HEK293 (cell line): ENCODE data around the gene RALGAPA2.

Experiments
- CTCF ChIA-PET: fragments of 350-600 bp; formaldehyde crosslinking; extraction: SDS; loops from one replicate; lab custom pipeline; 2021; ENCODE audit warnings: antibody characterized with exemption; lab: Yijun Ruan, JAX
- POLR2A ChIA-PET: fragments of 300-600 bp; formaldehyde crosslinking; extraction: SDS; loops from one replicate; lab custom pipeline; 2020; ENCODE audit warnings: antibody characterized with exemption, inconsistent platforms; lab: Yijun Ruan, JAX
- H3K27ac ChIP-seq: fragments of 200-500 bp; sonication (Bioruptor generic); 2 replicates; pipeline ENCODE4 v1.5.1; 2014; ENCODE audit warnings: low read depth, low read length, control low read depth, inconsistent platforms; ENCODE audit errors: extremely low read depth
- H3K36me3 ChIP-seq, 2 experiments: fragments of 200-500 bp in 1 of 2; sonication (Bioruptor generic) in 1 of 2; 1 replicate in 1 of 2; 2 replicates in 1 of 2; pipeline ENCODE4 v1.5.1; 2014 to 2017; ENCODE audit warnings: inconsistent platforms in 2 of 2, low read length in 2 of 2; ENCODE audit not compliant: control insufficient read depth in 2 of 2, insufficient read depth in 1 of 2
- H3K4me1 ChIP-seq: fragments of 200-500 bp; sonication (Bioruptor generic); 2 replicates; pipeline ENCODE4 v1.5.1; 2014; ENCODE audit warnings: mild to moderate bottlenecking, low read length, inconsistent platforms; ENCODE audit not compliant: control insufficient read depth, insufficient read depth
- H3K4me3 ChIP-seq: 2 replicates; pipeline ENCODE4 v1.5.1; 2011; ENCODE audit warnings: low read depth, mild to moderate bottlenecking, control low read depth, low read length, moderate library complexity
- H3K9me3 ChIP-seq: fragments of 200-500 bp; sonication (Bioruptor generic); 2 replicates; pipeline ENCODE4 v1.5.1; 2014; ENCODE audit warnings: low read depth, low read length, inconsistent platforms; ENCODE audit not compliant: control insufficient read depth, insufficient read depth
- FEZF1 ChIP-seq: fragments of 450-650 bp; formaldehyde crosslinking; IDR thresholded peaks from 2 replicates; pipeline ENCODE4 v1.5.1; 2016; ENCODE audit warnings: missing biosample characterization, missing genetic modification characterization
- GFI1B ChIP-seq: fragments of 450-650 bp; formaldehyde crosslinking; IDR thresholded peaks from 2 replicates; pipeline ENCODE4 v1.5.1; 2016; ENCODE audit warnings: missing biosample characterization, missing genetic modification characterization
- PRDM1 ChIP-seq: fragments of 450-650 bp; formaldehyde crosslinking; IDR thresholded peaks from 2 replicates; pipeline ENCODE4; 2016; ENCODE audit warnings: missing biosample characterization, missing genetic modification characterization
- SCRT1 ChIP-seq: fragments of 450-650 bp; formaldehyde crosslinking; IDR thresholded peaks from 2 replicates; pipeline ENCODE4 v1.5.1; 2016; ENCODE audit warnings: missing biosample characterization, missing genetic modification characterization, borderline replicate concordance
- SCRT2 ChIP-seq: fragments of 450-650 bp; formaldehyde crosslinking; IDR thresholded peaks from 2 replicates; pipeline ENCODE4 v1.5.1; 2016; ENCODE audit warnings: missing biosample characterization, missing genetic modification characterization
- SETDB1 ChIP-seq: IDR thresholded peaks from one replicate; pipeline ENCODE4 v1.6.1; 2017; ENCODE audit warnings: mild to moderate bottlenecking, low read length, moderate library complexity, mixed read lengths; ENCODE audit not compliant: insufficient read length
- SP3 ChIP-seq: fragments of 450-650 bp; formaldehyde crosslinking; IDR thresholded peaks from 2 replicates; pipeline ENCODE4 v1.5.1; 2016; ENCODE audit warnings: missing biosample characterization, missing genetic modification characterization
- ZBTB20 ChIP-seq: fragments of 450-650 bp; formaldehyde crosslinking; IDR thresholded peaks from 2 replicates; pipeline ENCODE4 v1.5.1; 2016; ENCODE audit warnings: missing biosample characterization, missing genetic modification characterization
- ZBTB49 ChIP-seq: fragments of 450-650 bp; formaldehyde crosslinking; IDR thresholded peaks from 2 replicates; pipeline ENCODE4 v1.5.1; 2016; ENCODE audit warnings: missing biosample characterization, missing genetic modification characterization, low read depth
- ZBTB6 ChIP-seq: fragments of 450-650 bp; formaldehyde crosslinking; IDR thresholded peaks from 2 replicates; pipeline ENCODE4 v1.5.1; 2017; ENCODE audit warnings: missing biosample characterization, missing genetic modification characterization
- ZNF10 ChIP-seq: fragments of 450-650 bp; formaldehyde crosslinking; IDR thresholded peaks from 2 replicates; pipeline ENCODE4 v1.5.1; 2017; ENCODE audit warnings: missing biosample characterization, missing genetic modification characterization
- ZNF184 ChIP-seq: fragments of 450-650 bp; IDR thresholded peaks from 2 replicates; pipeline ENCODE4 v1.5.1; 2018; ENCODE audit warnings: missing biosample characterization, mild to moderate bottlenecking, missing genetic modification characterization
- ZNF324 ChIP-seq: fragments of 450-650 bp; formaldehyde crosslinking; IDR thresholded peaks from 2 replicates; pipeline ENCODE4 v1.5.1; 2016; ENCODE audit warnings: missing biosample characterization, missing genetic modification characterization
- ZNF335 ChIP-seq: fragments of 450-650 bp; formaldehyde crosslinking; conservative IDR thresholded peaks from 2 replicates; pipeline ENCODE4 v1.5.1; 2016; ENCODE audit warnings: missing biosample characterization, missing genetic modification characterization
- ZNF391 ChIP-seq: fragments of 450-650 bp; formaldehyde crosslinking; IDR thresholded peaks from 2 replicates; pipeline ENCODE4 v1.5.1; 2016; ENCODE audit warnings: low read depth, missing biosample characterization, missing genetic modification characterization, borderline replicate concordance
- ZNF473 ChIP-seq: fragments of 450-650 bp; formaldehyde crosslinking; IDR thresholded peaks from 2 replicates; pipeline ENCODE4 v1.5.1; 2017; ENCODE audit warnings: missing biosample characterization, missing genetic modification characterization
- ZNF549 ChIP-seq: fragments of 450-650 bp; IDR thresholded peaks from 2 replicates; pipeline ENCODE4 v1.5.1; 2018; ENCODE audit warnings: missing biosample characterization, missing genetic modification characterization, mild to moderate bottlenecking, inconsistent platforms, moderate library complexity
- TF ChIP-seq, protein P1 (sequence below): fragments of 450-650 bp; IDR thresholded peaks from 2 replicates; pipeline ENCODE4 v1.5.1; 2018; ENCODE audit warnings: missing biosample characterization, missing genetic modification characterization
- TF ChIP-seq, protein P2 (sequence below): fragments of 450-650 bp; formaldehyde crosslinking; IDR thresholded peaks from 2 replicates; pipeline ENCODE4 v1.5.1; 2016; ENCODE audit warnings: missing biosample characterization, missing genetic modification characterization
- TF ChIP-seq, protein P3 (sequence below): fragments of 450-650 bp; formaldehyde crosslinking; IDR thresholded peaks from 2 replicates; pipeline ENCODE4 v1.5.1; 2016; ENCODE audit warnings: missing biosample characterization, missing genetic modification characterization

Gene RALGAPA2

DNA sequence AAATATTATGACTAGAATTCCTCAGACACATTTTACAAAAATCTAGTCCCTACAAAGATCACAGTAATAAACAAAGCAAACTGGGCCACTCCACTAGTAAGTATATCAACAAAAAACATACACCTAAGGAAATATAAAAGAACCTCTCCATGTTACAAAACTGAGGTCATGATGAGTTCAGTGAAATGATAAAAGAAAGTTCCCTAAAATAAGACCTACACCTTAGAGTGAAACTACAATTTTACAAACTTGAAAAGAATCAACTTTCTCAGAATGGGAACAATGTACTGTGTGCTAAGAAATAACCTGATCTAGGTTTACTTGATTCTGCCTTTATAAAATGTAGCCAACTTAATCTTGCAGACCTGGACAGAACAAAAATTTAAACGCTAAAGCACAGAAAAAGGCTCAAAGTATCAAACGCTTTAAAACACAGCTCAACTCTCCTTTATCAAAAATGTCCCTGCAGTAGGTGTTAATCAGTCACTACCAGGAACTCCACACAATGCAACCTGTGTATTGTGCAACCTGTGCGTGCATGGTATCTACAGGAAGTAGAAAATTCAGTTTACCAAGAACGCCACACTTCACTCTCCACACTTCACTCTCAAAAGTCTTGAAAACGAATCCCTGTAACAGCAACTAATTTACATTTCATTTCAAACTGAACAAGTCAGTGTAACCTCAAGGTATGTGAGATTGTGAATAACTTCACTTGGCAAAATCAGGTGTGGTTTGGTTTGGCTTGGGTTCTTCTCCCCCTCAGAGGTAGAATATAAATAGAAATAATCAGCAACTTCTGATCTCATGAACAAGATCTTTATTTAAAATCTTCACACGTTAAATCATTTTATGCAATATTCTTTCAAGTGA is 1.8 kb downstream of the RALGAPA2 start:
- CTCF ChIA-PET = no interaction called here
- no peaks in the 10 kb centered on the region for H3K9me3 ChIP-seq
- H3K4me1 ChIP-seq = 0 out of 2 replicates have a peak, but pooled peaks cover 12% of the 10 kb centered on the region
- H3K4me3 ChIP-seq = no peak overlapping the region
- no peaks in the 10 kb centered on the region for H3K36me3 ChIP-seq
- TF ChIP-seq, protein P1, sequence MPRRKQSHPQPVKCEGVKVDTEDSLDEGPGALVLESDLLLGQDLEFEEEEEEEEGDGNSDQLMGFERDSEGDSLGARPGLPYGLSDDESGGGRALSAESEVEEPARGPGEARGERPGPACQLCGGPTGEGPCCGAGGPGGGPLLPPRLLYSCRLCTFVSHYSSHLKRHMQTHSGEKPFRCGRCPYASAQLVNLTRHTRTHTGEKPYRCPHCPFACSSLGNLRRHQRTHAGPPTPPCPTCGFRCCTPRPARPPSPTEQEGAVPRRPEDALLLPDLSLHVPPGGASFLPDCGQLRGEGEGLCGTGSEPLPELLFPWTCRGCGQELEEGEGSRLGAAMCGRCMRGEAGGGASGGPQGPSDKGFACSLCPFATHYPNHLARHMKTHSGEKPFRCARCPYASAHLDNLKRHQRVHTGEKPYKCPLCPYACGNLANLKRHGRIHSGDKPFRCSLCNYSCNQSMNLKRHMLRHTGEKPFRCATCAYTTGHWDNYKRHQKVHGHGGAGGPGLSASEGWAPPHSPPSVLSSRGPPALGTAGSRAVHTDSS (tag by site-specific recombination) = no peak
- TF ChIP-seq SCRT2 (tag by site-specific recombination) = peak; percentile 56
- peak; percentile 76 for TF ChIP-seq PRDM1
- no peak for TF ChIP-seq ZNF473 (tag by site-specific recombination)
- TF ChIP-seq SCRT1 (tag by site-specific recombination) = peak; percentile 79; the same call in 1 of the 2 replicates
- no peak for TF ChIP-seq ZBTB49 (tag by site-specific recombination)
- no peak for TF ChIP-seq ZNF184 (tag by site-specific recombination)
- no peak for TF ChIP-seq ZNF10
- TF ChIP-seq ZBTB6 (tag by site-specific recombination) = no peak
- TF ChIP-seq ZBTB20 (tag by site-specific recombination) = peak; percentile 96
- TF ChIP-seq, protein P2, sequence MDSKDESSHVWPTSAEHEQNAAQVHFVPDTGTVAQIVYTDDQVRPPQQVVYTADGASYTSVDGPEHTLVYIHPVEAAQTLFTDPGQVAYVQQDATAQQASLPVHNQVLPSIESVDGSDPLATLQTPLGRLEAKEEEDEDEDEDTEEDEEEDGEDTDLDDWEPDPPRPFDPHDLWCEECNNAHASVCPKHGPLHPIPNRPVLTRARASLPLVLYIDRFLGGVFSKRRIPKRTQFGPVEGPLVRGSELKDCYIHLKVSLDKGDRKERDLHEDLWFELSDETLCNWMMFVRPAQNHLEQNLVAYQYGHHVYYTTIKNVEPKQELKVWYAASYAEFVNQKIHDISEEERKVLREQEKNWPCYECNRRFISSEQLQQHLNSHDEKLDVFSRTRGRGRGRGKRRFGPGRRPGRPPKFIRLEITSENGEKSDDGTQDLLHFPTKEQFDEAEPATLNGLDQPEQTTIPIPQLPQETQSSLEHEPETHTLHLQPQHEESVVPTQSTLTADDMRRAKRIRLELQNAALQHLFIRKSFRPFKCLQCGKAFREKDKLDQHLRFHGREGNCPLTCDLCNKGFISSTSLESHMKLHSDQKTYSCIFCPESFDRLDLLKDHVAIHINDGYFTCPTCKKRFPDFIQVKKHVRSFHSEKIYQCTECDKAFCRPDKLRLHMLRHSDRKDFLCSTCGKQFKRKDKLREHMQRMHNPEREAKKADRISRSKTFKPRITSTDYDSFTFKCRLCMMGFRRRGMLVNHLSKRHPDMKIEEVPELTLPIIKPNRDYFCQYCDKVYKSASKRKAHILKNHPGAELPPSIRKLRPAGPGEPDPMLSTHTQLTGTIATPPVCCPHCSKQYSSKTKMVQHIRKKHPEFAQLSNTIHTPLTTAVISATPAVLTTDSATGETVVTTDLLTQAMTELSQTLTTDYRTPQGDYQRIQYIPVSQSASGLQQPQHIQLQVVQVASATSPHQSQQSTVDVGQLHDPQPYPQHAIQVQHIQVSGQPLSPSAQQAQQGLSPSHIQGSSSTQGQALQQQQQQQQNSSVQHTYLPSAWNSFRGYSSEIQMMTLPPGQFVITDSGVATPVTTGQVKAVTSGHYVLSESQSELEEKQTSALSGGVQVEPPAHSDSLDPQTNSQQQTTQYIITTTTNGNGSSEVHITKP (tag by site-specific recombination) = 0 out of 2 replicates have a peak, but pooled peaks have one; percentile 15
- POLR2A ChIA-PET = interaction anchor here (0.6 kb wide), 1 partner anchor 592 kb away, joined by 5 read pairs; the partner anchor contains the start of gene XRN2
- H3K27ac ChIP-seq = no peak overlapping the region

GRCh38 chr20:20709887-20710286 is 2.6 kb downstream of the RALGAPA2 start:
- no peak overlapping the region for H3K27ac ChIP-seq
- CTCF ChIA-PET = no interaction called here
- TF ChIP-seq SETDB1 (no peak), ZNF391 (tag by site-specific recombination) (no peak), GFI1B (tag by site-specific recombination) (no peak), ZNF324 (tag by site-specific recombination) (no peak), ZNF335 (no peak), FEZF1 (tag by site-specific recombination) (no peak), SP3 (tag by site-specific recombination) (no peak), ZNF549 (no peak)
- TF ChIP-seq, protein P1 (tag by site-specific recombination) = no peak
- TF ChIP-seq, protein P3, sequence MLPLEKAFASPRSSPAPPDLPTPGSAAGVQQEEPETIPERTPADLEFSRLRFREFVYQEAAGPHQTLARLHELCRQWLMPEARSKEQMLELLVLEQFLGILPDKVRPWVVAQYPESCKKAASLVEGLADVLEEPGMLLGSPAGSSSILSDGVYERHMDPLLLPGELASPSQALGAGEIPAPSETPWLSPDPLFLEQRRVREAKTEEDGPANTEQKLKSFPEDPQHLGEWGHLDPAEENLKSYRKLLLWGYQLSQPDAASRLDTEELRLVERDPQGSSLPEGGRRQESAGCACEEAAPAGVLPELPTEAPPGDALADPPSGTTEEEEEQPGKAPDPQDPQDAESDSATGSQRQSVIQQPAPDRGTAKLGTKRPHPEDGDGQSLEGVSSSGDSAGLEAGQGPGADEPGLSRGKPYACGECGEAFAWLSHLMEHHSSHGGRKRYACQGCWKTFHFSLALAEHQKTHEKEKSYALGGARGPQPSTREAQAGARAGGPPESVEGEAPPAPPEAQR = no peak

More at GRCh38 chr20:20709887-20710286, 2.6 kb downstream of the RALGAPA2 start:
- Histone ChIP-seq H3K9me3 (no peaks in the 10 kb centered on the region), H3K4me1 (0 out of 2 replicates have a peak, but pooled peaks cover 12% of the 10 kb centered on the region), H3K4me3 (no peak overlapping the region), H3K36me3 (no peaks in the 10 kb centered on the region)
- POLR2A ChIA-PET = no interaction called here
